Psoas muscle (tissue), 8 donors: ENCODE results near the gene SMIM36. TPM values are rescaled to one million over a fixed set of nuclear protein-coding genes. Genes with fewer than 3 reads are reported as not detected.
A peak's percentile ranks its signal among the peaks of the same experiment; 100 is the strongest.

Experiments
- ATAC-seq, 4 donors: fragments of 200-7000 bp; cut with Tn5 transposase; one replicate each; pipeline ENCODE4 v1.9.1; 2020; ENCODE audit warnings: moderate library complexity in 3 of 4, mild to moderate bottlenecking in 2 of 4
- DNase-seq, 2 donors: peaks; one replicate each; pipeline ENCODE4 v3.0.0-alpha.2; 2020
- H3K27ac ChIP-seq: fragments of 200-600 bp; one replicate; pipeline ENCODE4 v1.8.0; 2022
- H3K27me3 ChIP-seq, 3 donors: fragments of 200-600 bp in 1 of 3; one replicate each; pipeline versions ENCODE4 v1.6.1 to v1.8.0; 2013 to 2022; ENCODE audit warnings: low read length in 2 of 3, mild to moderate bottlenecking in 2 of 3, moderate library complexity in 1 of 3; ENCODE audit not compliant: insufficient read depth in 3 of 3
- H3K36me3 ChIP-seq, 2 donors: fragments of 200-600 bp in 1 of 2; one replicate each; pipeline versions ENCODE4 v1.6.1 to v1.8.0; 2013 to 2022; ENCODE audit warnings: low read depth in 1 of 2, mild to moderate bottlenecking in 1 of 2, moderate library complexity in 1 of 2; ENCODE audit not compliant: insufficient read depth in 1 of 2
- H3K4me1 ChIP-seq: fragments of 200-600 bp; one replicate; pipeline ENCODE4 v1.8.0; 2022
- H3K4me3 ChIP-seq: fragments of 200-600 bp; one replicate; pipeline ENCODE4 v1.8.0; 2022; ENCODE audit warnings: mild to moderate bottlenecking
- H3K9me3 ChIP-seq: fragments of 200-600 bp; one replicate; pipeline ENCODE4 v1.8.0; 2022
- WGBS, 3 donors: extraction: QIAGEN DNeasy Blood & Tissue Kit; methylation state at CpG; one replicate each; pipeline versions ENCODE4 v1.1.6 to v1.1.7; 2013; 5-methylcytosine and 5-hydroxymethylcytosine counted together
- intact Hi-C, 2 donors: fragments of 100-400 bp; cut with DNase I; formaldehyde crosslinking; loops; one replicate each; pipeline versions ENCODE4 v1.11.0 to v1.14.2; 2022
- polyA plus RNA-seq, 3 donors: library from polyadenylated mRNA; stranded (reverse); fragments of 200-250 nt; gene quantifications; one replicate each; pipeline ENCODE4 v1.2.3, GENCODE V29; 2013
- total RNA-seq, 4 donors: library from RNA; stranded (reverse); fragmentation: NEBNext Ultra II Directional in 2 of 4; extraction: Animal tissue kit (Norgen Biotek cat#: 25700) in 2 of 4; gene quantifications; one replicate each; pipeline versions ENCODE4 v1.2.1 to v1.2.4, GENCODE V29; 2021 to 2023
- TF ChIP-seq, protein P1 (sequence below): fragments of 200-600 bp; IDR thresholded peaks from one replicate; pipeline ENCODE4 v1.8.0; 2022; ENCODE audit warnings: antibody characterized with exemption
- donor health status: healthy with polysubstance abuse.
- donor health status: DM: no; HTN: no; CAD: no; lungs with moderate emphysema.
- donor health status: Bipolar disorder and iron deficiency.
- donor health status: healthy.
- donor health status: DM: yes; HTN: yes; CAD: no.
- donor health status: DM: no; HTN: no; CAD: no.
- donor health status: DM: no; HTN: no; CAD: no.
- donor health status: DM: yes; HTN: yes; CAD: no.

The SMIM36 gene
- total and polyA plus RNA-seq, 7 donors: not detected

DNA sequence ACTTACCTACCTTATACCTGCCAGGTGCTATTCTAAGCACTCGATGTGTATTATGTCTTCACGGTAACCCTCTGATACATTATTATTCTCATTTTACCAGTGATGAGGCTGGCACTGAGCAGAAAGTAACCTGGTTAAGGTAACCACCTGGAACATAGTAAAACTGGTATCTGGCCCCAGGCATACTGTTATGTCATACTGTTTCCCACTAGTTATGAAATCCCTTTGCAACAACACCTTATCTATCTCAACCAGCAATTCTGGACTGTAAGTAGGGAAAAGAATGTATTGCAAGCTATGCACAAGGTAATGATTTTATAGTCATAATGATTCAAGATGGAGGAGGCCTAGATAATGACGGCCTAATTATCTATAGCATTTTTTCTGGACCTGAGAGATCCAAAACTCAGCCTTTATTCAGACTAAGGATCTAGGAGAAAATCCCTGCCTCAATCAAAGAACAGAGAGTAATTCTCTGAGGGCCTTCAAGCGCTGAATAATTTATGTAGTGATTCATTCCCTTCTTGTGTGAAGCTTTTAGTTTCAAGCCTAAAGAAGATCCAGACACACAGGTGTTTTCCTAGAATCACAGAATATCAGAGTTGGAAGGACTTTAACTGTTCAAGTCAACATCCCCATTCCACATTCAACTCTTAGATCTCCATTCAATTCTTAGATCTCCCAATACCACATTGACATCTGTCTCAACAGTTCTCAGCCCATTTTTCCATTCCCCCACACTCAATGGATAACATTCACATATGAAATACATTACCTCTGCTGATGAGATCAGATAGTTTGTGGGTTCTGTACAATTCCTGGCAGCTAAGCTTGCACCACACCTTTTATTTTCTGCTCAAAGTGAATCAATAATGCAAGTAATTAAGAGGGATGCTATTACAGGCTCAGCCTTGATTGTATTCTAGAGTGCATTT, 74.8 kb downstream of the SMIM36 start:
- H3K4me1 ChIP-seq: no peaks in the 10 kb centered on the region
- no peak for DNase-seq
- H3K27me3 ChIP-seq: no peaks in the 10 kb centered on the region
- no peaks in the 10 kb centered on the region for H3K36me3 ChIP-seq
- no peak for ATAC-seq
- TF ChIP-seq, protein P1, sequence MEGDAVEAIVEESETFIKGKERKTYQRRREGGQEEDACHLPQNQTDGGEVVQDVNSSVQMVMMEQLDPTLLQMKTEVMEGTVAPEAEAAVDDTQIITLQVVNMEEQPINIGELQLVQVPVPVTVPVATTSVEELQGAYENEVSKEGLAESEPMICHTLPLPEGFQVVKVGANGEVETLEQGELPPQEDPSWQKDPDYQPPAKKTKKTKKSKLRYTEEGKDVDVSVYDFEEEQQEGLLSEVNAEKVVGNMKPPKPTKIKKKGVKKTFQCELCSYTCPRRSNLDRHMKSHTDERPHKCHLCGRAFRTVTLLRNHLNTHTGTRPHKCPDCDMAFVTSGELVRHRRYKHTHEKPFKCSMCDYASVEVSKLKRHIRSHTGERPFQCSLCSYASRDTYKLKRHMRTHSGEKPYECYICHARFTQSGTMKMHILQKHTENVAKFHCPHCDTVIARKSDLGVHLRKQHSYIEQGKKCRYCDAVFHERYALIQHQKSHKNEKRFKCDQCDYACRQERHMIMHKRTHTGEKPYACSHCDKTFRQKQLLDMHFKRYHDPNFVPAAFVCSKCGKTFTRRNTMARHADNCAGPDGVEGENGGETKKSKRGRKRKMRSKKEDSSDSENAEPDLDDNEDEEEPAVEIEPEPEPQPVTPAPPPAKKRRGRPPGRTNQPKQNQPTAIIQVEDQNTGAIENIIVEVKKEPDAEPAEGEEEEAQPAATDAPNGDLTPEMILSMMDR: no peak
- intact Hi-C loops: no loop called here
- H3K9me3 ChIP-seq: no peaks in the 10 kb centered on the region
- no peak overlapping the region for H3K27ac ChIP-seq
- no peak overlapping the region for H3K4me3 ChIP-seq
- WGBS, 3 donors: 91 to 92% (median 92%) methylated on average over 4 of the region's 4 CpGs

DNA sequence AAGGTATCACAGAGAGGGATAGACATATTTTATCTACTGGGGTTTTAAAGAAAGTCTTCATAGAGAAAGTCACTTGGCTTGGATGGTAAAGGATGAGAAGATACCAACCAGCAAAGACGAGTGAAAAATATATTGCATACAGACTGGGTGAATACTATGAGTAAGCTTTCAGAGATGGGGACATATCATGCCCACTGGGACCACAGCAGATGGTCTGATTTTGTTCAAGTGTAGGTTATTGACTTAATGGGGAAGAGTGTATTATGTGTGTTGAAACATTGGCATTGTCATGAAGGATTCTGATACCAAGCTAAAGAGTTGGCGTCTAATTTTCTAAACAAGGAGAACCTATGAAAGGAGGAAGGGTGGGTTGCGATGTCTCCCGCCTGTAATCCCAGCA, 75.8 kb downstream of the SMIM36 start:
- 67 to 82% (median 78%) methylated on average over 4 of the region's 4 CpGs for WGBS, 3 donors
- Histone ChIP-seq H3K4me1 (no peaks in the 10 kb centered on the region), H3K27ac (no peak overlapping the region), H3K4me3 (no peak overlapping the region), H3K27me3 (no peaks in the 10 kb centered on the region), H3K36me3 (no peaks in the 10 kb centered on the region), H3K9me3 (no peaks in the 10 kb centered on the region)
- TF ChIP-seq, protein P1: no peak
- intact Hi-C loops: no loop called here
- ATAC-seq (no peak), DNase-seq (no peak)

DNA sequence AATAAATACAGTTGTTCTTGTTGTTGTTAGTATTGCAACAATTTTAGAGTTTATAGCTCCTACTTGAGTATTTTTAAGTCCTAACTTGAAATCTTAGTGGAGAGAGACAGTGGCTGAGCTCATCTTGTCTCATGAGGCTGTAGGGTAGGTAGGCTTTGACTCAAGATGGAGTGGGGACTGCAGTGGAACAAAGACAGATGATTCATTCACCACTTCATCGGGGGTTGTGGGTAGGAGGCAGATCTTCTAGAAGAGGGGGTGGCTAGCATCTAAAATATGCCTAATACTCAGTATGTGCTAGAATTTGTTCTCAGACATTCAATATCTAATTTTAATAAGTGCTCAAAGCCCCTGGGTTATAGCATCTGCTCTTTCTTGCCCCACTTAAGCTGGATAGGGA, 76.5 kb downstream of the SMIM36 start:
- TF ChIP-seq, protein P1: no peak
- DNase-seq (no peak), ATAC-seq (no peak)
- no peaks in the 10 kb centered on the region for H3K27me3 ChIP-seq
- H3K9me3 ChIP-seq: no peaks in the 10 kb centered on the region
- H3K27ac ChIP-seq: no peak overlapping the region
- 77 to 86% (median 86%) methylated on average over 1 of the region's 1 CpG for WGBS, 3 donors
- intact Hi-C loops: no loop called here
- H3K36me3 ChIP-seq: no peaks in the 10 kb centered on the region
- H3K4me1 ChIP-seq: no peaks in the 10 kb centered on the region
- H3K4me3 ChIP-seq: no peak overlapping the region

DNA sequence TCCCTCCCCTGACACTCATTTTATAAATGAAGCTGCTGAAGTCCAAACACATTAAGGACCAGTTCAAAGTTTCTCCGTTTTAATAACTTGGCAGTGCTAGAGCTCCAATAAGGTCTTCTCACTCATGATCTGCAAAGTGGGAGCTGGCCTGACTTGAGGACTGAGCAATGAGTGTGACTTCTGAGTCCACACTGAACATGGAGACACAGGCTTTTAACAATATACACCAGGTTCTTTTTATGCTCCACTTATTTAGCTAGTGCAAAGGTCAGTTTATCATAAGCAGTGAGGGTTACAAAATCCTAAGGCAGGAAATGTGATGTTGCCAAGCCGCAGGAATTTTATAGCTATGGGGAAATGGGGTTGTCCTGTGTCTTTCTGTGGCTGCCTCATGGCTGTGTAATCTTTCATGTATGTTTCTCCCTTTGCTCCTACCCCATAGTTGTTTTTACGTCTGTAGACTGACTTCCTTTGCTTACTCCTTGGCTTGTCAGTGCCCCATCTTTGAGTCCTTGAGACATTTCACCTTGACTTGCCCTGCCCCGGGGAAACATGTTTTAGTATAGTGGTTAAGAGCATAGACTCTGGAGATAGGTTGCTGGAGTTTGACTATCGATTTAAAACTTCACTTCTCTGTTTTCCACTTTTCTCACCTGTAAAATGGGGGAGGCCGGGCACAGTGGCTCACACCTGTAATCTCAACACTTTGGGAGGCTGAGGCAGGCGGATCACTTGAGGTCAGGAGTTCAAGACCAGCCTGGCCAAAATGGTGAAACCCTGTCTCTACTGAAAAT, 77.4 kb downstream of the SMIM36 start:
- intact Hi-C loops: no loop called here
- TF ChIP-seq, protein P1: no peak
- Histone ChIP-seq H3K9me3 (no peaks in the 10 kb centered on the region), H3K36me3 (no peaks in the 10 kb centered on the region), H3K4me1 (no peaks in the 10 kb centered on the region), H3K27me3 (no peaks in the 10 kb centered on the region), H3K27ac (no peak overlapping the region), H3K4me3 (no peak overlapping the region)
- ATAC-seq (peak; percentile 30 to 47 (median 42)), DNase-seq (no peak)
- 67 to 75% (median 74%) methylated on average over 7 of the region's 7 CpGs for WGBS, 3 donors
